HepG2 (cell line): ENCODE measurements around the gene FNDC8. TPM values are rescaled to one million over a fixed set of nuclear protein-coding genes. Genes with fewer than 3 reads are reported as not detected.

ENCODE experiments used
- CBX2 ChIP-seq, 2 experiments: fragments of 200-600 bp in 1 of 2; sonication (generic); formaldehyde crosslinking in 1 of 2; IDR thresholded peaks; 2 replicates each; pipeline versions ENCODE4 v1.7.0 to v1.8.1; 2018 to 2022; ENCODE audit warnings: low read depth in 2 of 2, low read length in 1 of 2, mild to moderate bottlenecking in 1 of 2, missing genetic modification reagents in 1 of 2
- CHD4 ChIP-seq: fragments of 200-600 bp; sonication (generic); IDR thresholded peaks from 2 replicates; pipeline ENCODE4 v1.7.0; 2017; ENCODE audit warnings: mild to moderate bottlenecking, low read length, borderline replicate concordance
- E2F2 ChIP-seq: sonication (generic); formaldehyde crosslinking; IDR thresholded peaks from 2 replicates; pipeline ENCODE4 v1.4.0; 2020; ENCODE audit warnings: missing genetic modification reagents, borderline replicate concordance
- E2F5 ChIP-seq: sonication (generic); formaldehyde crosslinking; conservative IDR thresholded peaks from 2 replicates; pipeline ENCODE4 v1.4.0; 2020; ENCODE audit warnings: missing genetic modification reagents
- FOXP4 ChIP-seq: sonication (generic); formaldehyde crosslinking; IDR thresholded peaks from 2 replicates; pipeline ENCODE4 v1.4.0; 2020; ENCODE audit warnings: missing genetic modification reagents
- GATAD2A ChIP-seq: IDR thresholded peaks from 2 replicates; pipeline ENCODE4 v1.6.1; 2016
- GTF2F1 ChIP-seq: fragments of 150-350 bp; IDR thresholded peaks from 2 replicates; pipeline ENCODE4 v1.6.1; 2014; ENCODE audit warnings: low read length
- HES4 ChIP-seq: sonication (generic); formaldehyde crosslinking; IDR thresholded peaks from 2 replicates; pipeline ENCODE4 v1.9.0; 2021; ENCODE audit warnings: mild to moderate bottlenecking, missing genetic modification reagents, borderline replicate concordance
- HNF4A ChIP-seq: sonication (generic); formaldehyde crosslinking; IDR thresholded peaks from 2 replicates; pipeline ENCODE4 v1.4.0; 2020; ENCODE audit warnings: missing genetic modification reagents
- KDM1A ChIP-seq: IDR thresholded peaks from 2 replicates; pipeline ENCODE4 v1.6.1; 2016; ENCODE audit warnings: missing compliant biosample characterization
- KDM4B ChIP-seq: sonication (generic); formaldehyde crosslinking; IDR thresholded peaks from 2 replicates; pipeline ENCODE4 v1.4.0; 2020; ENCODE audit warnings: missing genetic modification reagents
- MED13 ChIP-seq: sonication (generic); formaldehyde crosslinking; IDR thresholded peaks from 2 replicates; pipeline ENCODE4 v1.5.0; 2020; ENCODE audit warnings: missing genetic modification reagents
- MED8 ChIP-seq: sonication (generic); formaldehyde crosslinking; IDR thresholded peaks from 2 replicates; pipeline ENCODE4 v1.8.1; 2023; ENCODE audit warnings: mild to moderate bottlenecking, missing genetic modification reagents; ENCODE audit not compliant: insufficient replicate concordance
- NFYC ChIP-seq: IDR thresholded peaks from 2 replicates; pipeline ENCODE4 v1.6.1; 2016; ENCODE audit warnings: missing genetic modification reagents, missing compliant biosample characterization
- PAF1 ChIP-seq: IDR thresholded peaks from 2 replicates; pipeline ENCODE4 v1.6.1; 2016; ENCODE audit warnings: missing genetic modification reagents, missing compliant biosample characterization
- RARA ChIP-seq: IDR thresholded peaks from 2 replicates; pipeline ENCODE4 v1.6.1; 2016; ENCODE audit warnings: missing genetic modification reagents, missing compliant biosample characterization
- RBFOX2 ChIP-seq: fragments of 200-400 bp; formaldehyde crosslinking; IDR thresholded peaks from 2 replicates; pipeline ENCODE4 v1.6.1; 2017; ENCODE audit warnings: low read depth, mild to moderate bottlenecking, low read length
- ZNF383 ChIP-seq: sonication (generic); formaldehyde crosslinking; IDR thresholded peaks from 2 replicates; pipeline ENCODE4 v1.4.0; 2020; ENCODE audit warnings: missing genetic modification reagents, mild to moderate bottlenecking, borderline replicate concordance
- ZNF574 ChIP-seq: sonication (generic); formaldehyde crosslinking; IDR thresholded peaks from 2 replicates; pipeline ENCODE4 v1.4.0; 2020; ENCODE audit warnings: missing genetic modification reagents
- ZNF746 ChIP-seq: sonication (generic); formaldehyde crosslinking; IDR thresholded peaks from 2 replicates; pipeline ENCODE4 v1.8.0; 2022; ENCODE audit warnings: mild to moderate bottlenecking, missing genetic modification reagents
- ZNF792 ChIP-seq: IDR thresholded peaks from 2 replicates; pipeline ENCODE4 v1.6.1; 2016
- ZNF878 ChIP-seq: sonication (generic); formaldehyde crosslinking; IDR thresholded peaks from 2 replicates; pipeline ENCODE4 v1.8.1; 2023; ENCODE audit warnings: mild to moderate bottlenecking, missing genetic modification reagents, moderate library complexity
- ZUFSP ChIP-seq: sonication (generic); formaldehyde crosslinking; IDR thresholded peaks from 2 replicates; pipeline ENCODE4 v1.9.0; 2021; ENCODE audit warnings: missing genetic modification reagents, mild to moderate bottlenecking, borderline replicate concordance
- polyA plus RNA-seq, 8 experiments: library from polyadenylated mRNA; depleted of rRNA in 3 of 8; stranded (reverse) in 7 of 8; unstranded in 1 of 8; fragments of >200 nt; fragmentation: Illumina TruSeq in 4 of 8; extraction: Trizol in 4 of 8; gene quantifications; 2 replicates each; pipeline versions ENCODE4 v1.2.1 to v1.2.3, GENCODE V29; 2011 to 2016; ENCODE audit warnings: low read depth in 4 of 8, missing spikeins in 1 of 8, mixed read lengths in 1 of 8; ENCODE audit not compliant: insufficient read depth in 1 of 8
- total RNA-seq, 5 experiments: library from RNA; depleted of rRNA; stranded (reverse); fragments of >200 nt; fragmentation: Illumina TruSeq; extraction: Trizol; gene quantifications; 2 replicates each; pipeline ENCODE4 v1.2.3, GENCODE V29; 2016; ENCODE audit warnings: low read depth in 1 of 5

Gene FNDC8
- total and polyA plus RNA-seq, 2 of the 13 experiments (the other 11 are each of a cell fraction or from before 2014, with no cell fraction given) = not detected

GRCh38 chr17:35088356-35088880 is 33.0 kb upstream of the FNDC8 start (continued):
- no peak for TF ChIP-seq ZNF574 (CRISPR knock-in tag)
- TF ChIP-seq CBX2 (IDR thresholded peaks at IDR 0.05; ENCODE audit: low read depth, low read length) = no peak
- TF ChIP-seq CBX2 (CRISPR knock-in tag; IDR thresholded peaks at IDR 0.05; ENCODE audit: low read depth) = no peak
- TF ChIP-seq ZUFSP (CRISPR knock-in tag) = no peak
- peak; percentile 33; the same call in 1 of the 2 replicates for TF ChIP-seq ZNF878
- TF ChIP-seq MED8 (CRISPR knock-in tag) = no peak
- TF ChIP-seq MED13 (CRISPR knock-in tag) = no peak
- no peak for TF ChIP-seq E2F5
- TF ChIP-seq ZNF792 = no peak
- TF ChIP-seq E2F2 = no peak
- TF ChIP-seq GATAD2A = 0 out of 2 replicates have a peak, but pooled peaks have one; percentile 3
- TF ChIP-seq KDM1A (CRISPR knock-in tag) = no peak
- no peak; the same call in 1 of the 2 replicates for TF ChIP-seq FOXP4 (CRISPR knock-in tag)
- TF ChIP-seq ZNF383 (CRISPR knock-in tag) = no peak
- TF ChIP-seq PAF1 (CRISPR knock-in tag) = no peak
- TF ChIP-seq RBFOX2 = no peak
- no peak for TF ChIP-seq GTF2F1
- no peak for TF ChIP-seq KDM4B (CRISPR knock-in tag)
- TF ChIP-seq HNF4A (CRISPR knock-in tag) = no peak; the same call in 1 of the 2 replicates
- TF ChIP-seq NFYC = no peak
- TF ChIP-seq CHD4 = no peak
- 0 out of 2 replicates have a peak, but pooled peaks have one; percentile 41 for TF ChIP-seq ZNF746 (CRISPR knock-in tag)
- TF ChIP-seq HES4 (CRISPR knock-in tag) = no peak
- TF ChIP-seq RARA = no peak
